SK-N-SH (cell line): ENCODE measurements around the gene DRG1.

Source experiments
- CHD2 ChIP-seq: fragments of 150-350 bp; IDR thresholded peaks from 2 replicates; pipeline ENCODE4 v1.6.1; 2018; ENCODE audit warnings: low read length; ENCODE audit not compliant: partially characterized antibody
- EP300 ChIP-seq, 2 experiments: IDR thresholded peaks; 2 replicates each; pipeline versions ENCODE4 v1.4.0 to v1.6.1; 2012; ENCODE audit warnings: borderline replicate concordance in 1 of 2, low read depth in 1 of 2, low read length in 1 of 2
- EZH2phosphoT487 ChIP-seq: fragments of 200-600 bp; sonication (generic); IDR thresholded peaks from 2 replicates; pipeline ENCODE4 v1.6.1; 2017; ENCODE audit warnings: low read depth, mixed run types, mild to moderate bottlenecking, antibody characterized with exemption, moderate library complexity, borderline replicate concordance
- FOXM1 ChIP-seq: IDR thresholded peaks from 2 replicates; pipeline ENCODE4 v1.4.0; 2012; ENCODE audit warnings: low read depth, mild to moderate bottlenecking
- JUND ChIP-seq: IDR thresholded peaks from 2 replicates; pipeline ENCODE4 v1.4.0; 2012
- NFIC ChIP-seq: IDR thresholded peaks from 2 replicates; pipeline ENCODE4 v1.4.0; 2012; ENCODE audit warnings: borderline replicate concordance
- RAD21 ChIP-seq: IDR thresholded peaks from 2 replicates; pipeline ENCODE4 v1.6.1; 2012; ENCODE audit warnings: mild to moderate bottlenecking, low read length
- RFX5 ChIP-seq: IDR thresholded peaks from 2 replicates; pipeline ENCODE4 v1.6.1; 2012; ENCODE audit warnings: mild to moderate bottlenecking, improper control_type of control experiment, low read length
- TAF1 ChIP-seq: IDR thresholded peaks from 2 replicates; pipeline ENCODE4 v1.6.1; 2012; ENCODE audit warnings: low read depth, mild to moderate bottlenecking, low read length, moderate library complexity, borderline replicate concordance
- TEAD4 ChIP-seq: IDR thresholded peaks from 2 replicates; pipeline ENCODE4 v1.4.0; 2012; ENCODE audit warnings: mild to moderate bottlenecking, borderline replicate concordance; ENCODE audit not compliant: insufficient read depth
- TF ChIP-seq, protein P1 (sequence below): fragments of 200-600 bp; sonication (generic); IDR thresholded peaks from 2 replicates; pipeline ENCODE4 v1.6.1; 2017; ENCODE audit warnings: antibody characterized with exemption, mild to moderate bottlenecking, moderate library complexity
- TF ChIP-seq, protein P2 (sequence below): IDR thresholded peaks from 2 replicates; pipeline ENCODE4 v1.6.1; 2012; ENCODE audit warnings: mild to moderate bottlenecking, low read depth, low read length, moderate library complexity
- TF ChIP-seq, protein P3 (sequence below): fragments of 150-350 bp; IDR thresholded peaks from 2 replicates; pipeline ENCODE4 v1.6.1; 2016; ENCODE audit warnings: mild to moderate bottlenecking, low read depth, low read length

DNA sequence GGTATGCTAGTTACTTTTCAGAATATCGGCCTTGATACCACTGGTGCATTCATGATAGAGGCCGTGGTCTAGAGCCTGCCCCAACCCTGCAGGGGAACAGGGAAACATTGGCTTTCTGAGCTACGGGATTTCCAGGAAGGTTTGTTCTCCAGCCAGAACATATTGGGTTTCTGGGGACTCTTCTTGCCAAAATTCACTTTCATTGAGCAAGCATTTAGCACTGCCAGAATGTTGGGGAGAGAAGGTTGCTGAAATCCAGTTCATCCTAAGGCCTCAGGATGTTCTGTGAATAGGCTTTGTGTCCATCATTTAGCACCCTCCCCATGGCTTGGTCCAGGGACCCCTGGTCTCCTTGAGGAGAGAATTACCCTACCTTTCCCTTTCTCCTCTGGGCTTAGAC lies 36.7 kb downstream of the DRG1 start:
- TF ChIP-seq JUND (no peak), TAF1 (no peak), EP300 (IDR thresholded peaks at IDR 0.05; ENCODE audit: borderline replicate concordance in 1 of 2, low read depth in 1 of 2, low read length in 1 of 2) (no peak), RAD21 (no peak), CHD2 (no peak), NFIC (no peak), TEAD4 (no peak), FOXM1 (no peak), RFX5 (no peak), EZH2phosphoT487 (no peak)
- TF ChIP-seq, protein P1, sequence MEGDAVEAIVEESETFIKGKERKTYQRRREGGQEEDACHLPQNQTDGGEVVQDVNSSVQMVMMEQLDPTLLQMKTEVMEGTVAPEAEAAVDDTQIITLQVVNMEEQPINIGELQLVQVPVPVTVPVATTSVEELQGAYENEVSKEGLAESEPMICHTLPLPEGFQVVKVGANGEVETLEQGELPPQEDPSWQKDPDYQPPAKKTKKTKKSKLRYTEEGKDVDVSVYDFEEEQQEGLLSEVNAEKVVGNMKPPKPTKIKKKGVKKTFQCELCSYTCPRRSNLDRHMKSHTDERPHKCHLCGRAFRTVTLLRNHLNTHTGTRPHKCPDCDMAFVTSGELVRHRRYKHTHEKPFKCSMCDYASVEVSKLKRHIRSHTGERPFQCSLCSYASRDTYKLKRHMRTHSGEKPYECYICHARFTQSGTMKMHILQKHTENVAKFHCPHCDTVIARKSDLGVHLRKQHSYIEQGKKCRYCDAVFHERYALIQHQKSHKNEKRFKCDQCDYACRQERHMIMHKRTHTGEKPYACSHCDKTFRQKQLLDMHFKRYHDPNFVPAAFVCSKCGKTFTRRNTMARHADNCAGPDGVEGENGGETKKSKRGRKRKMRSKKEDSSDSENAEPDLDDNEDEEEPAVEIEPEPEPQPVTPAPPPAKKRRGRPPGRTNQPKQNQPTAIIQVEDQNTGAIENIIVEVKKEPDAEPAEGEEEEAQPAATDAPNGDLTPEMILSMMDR: no peak
- TF ChIP-seq, protein P2, sequence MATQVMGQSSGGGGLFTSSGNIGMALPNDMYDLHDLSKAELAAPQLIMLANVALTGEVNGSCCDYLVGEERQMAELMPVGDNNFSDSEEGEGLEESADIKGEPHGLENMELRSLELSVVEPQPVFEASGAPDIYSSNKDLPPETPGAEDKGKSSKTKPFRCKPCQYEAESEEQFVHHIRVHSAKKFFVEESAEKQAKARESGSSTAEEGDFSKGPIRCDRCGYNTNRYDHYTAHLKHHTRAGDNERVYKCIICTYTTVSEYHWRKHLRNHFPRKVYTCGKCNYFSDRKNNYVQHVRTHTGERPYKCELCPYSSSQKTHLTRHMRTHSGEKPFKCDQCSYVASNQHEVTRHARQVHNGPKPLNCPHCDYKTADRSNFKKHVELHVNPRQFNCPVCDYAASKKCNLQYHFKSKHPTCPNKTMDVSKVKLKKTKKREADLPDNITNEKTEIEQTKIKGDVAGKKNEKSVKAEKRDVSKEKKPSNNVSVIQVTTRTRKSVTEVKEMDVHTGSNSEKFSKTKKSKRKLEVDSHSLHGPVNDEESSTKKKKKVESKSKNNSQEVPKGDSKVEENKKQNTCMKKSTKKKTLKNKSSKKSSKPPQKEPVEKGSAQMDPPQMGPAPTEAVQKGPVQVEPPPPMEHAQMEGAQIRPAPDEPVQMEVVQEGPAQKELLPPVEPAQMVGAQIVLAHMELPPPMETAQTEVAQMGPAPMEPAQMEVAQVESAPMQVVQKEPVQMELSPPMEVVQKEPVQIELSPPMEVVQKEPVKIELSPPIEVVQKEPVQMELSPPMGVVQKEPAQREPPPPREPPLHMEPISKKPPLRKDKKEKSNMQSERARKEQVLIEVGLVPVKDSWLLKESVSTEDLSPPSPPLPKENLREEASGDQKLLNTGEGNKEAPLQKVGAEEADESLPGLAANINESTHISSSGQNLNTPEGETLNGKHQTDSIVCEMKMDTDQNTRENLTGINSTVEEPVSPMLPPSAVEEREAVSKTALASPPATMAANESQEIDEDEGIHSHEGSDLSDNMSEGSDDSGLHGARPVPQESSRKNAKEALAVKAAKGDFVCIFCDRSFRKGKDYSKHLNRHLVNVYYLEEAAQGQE: no peak
- TF ChIP-seq, protein P3, sequence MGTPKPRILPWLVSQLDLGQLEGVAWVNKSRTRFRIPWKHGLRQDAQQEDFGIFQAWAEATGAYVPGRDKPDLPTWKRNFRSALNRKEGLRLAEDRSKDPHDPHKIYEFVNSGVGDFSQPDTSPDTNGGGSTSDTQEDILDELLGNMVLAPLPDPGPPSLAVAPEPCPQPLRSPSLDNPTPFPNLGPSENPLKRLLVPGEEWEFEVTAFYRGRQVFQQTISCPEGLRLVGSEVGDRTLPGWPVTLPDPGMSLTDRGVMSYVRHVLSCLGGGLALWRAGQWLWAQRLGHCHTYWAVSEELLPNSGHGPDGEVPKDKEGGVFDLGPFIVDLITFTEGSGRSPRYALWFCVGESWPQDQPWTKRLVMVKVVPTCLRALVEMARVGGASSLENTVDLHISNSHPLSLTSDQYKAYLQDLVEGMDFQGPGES: no peak
